TTC549 (cell line): Measurements from ENCODE around the gene GABRG2.

Experiments
- FAIRE-seq: peaks from 2 replicates; lab custom pipeline; 2012; peaks lifted over from hg19 to GRCh38; lab: Jason Lieb, UNC

The GABRG2 gene

DNA sequence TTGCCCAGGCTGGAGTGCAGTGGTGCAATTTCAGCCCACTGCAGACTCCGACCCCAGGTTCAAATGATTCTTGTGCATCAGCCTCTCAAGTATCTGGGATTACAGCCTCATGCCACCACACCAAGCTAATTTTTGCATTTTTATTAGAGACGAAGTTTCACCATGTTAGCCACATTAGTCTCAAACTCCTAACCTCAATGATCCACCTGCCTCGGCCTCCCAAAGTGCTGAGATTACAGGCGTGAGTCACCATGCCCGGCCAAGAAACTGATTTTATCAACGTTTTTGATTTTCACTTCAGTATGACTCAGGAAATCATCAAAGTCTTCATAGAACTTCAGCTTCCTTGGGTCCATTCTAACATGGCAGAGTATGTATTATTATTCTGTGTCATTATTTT lies 125.4 kb downstream of the GABRG2 start:
- FAIRE-seq: no peak

DNA sequence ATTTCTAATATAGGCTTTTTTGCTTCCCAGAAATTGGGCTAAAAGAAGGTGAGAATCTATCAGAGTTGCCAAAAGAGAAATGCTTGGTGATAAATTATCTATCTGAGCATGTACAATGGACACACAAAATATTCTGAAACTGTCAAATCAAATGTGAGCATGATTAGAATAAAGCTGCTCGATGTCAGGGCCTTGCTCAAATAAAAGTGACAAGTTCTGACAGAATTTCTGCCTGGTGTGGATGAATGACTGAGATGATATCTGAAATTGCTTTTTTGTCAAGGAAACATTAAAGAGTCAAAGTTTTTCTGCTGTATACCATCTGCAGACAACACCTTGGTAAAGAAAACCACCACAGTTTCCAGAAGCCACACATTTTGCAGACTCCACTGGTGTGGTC lies 128.8 kb downstream of the GABRG2 start:
- FAIRE-seq: no peak

DNA sequence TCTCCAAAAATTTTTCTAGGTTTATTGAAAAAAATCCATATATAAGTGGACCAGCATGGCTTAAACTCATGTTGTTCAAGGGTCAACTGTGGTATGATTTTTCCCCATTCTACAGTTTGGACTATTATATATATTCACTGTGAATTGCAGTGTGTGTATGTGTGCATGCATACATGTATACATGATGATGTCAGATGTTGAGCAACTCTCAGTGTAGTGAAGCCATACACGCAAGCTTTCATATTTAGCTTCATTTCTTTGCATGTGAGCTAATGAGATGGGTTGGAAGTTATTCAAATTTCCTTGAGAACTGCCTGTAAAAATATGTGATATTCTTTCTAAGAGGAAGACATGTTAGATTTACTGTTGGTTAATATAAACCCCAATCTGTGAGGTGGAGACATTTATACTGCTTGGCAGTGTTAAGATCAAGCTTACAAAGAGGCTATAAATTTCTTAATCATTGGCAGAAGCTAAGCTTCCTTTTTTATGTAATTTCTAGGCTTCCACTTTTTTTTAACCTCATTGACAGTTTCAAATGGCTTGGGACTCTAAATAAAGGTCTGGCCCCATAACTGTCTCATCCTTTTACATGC lies 134.8 kb downstream of the GABRG2 start:
- no peak for FAIRE-seq
